K562 (cell line): ENCODE results near the gene KLHL22. TPM values are rescaled to one million over a fixed set of nuclear protein-coding genes. Genes with fewer than 3 reads are reported as not detected.

ENCODE experiments used
- FOXJ2 ChIP-seq: fragments of 200-800 bp; sonication (Bioruptor generic); IDR thresholded peaks from 2 replicates; pipeline ENCODE4 v1.6.1; 2016; ENCODE audit warnings: missing genetic modification characterization, missing compliant biosample characterization
- GATAD2A ChIP-seq: fragments of 450-650 bp; IDR thresholded peaks from 2 replicates; pipeline ENCODE4 v1.6.1; 2017
- MEF2A ChIP-seq: IDR thresholded peaks from 2 replicates; pipeline ENCODE4 v1.6.1; 2011; ENCODE audit warnings: low read depth, mild to moderate bottlenecking, low read length, moderate library complexity; ENCODE audit not compliant: control insufficient read depth
- NBN ChIP-seq: fragments of 450-650 bp; IDR thresholded peaks from 2 replicates; pipeline ENCODE4 v1.6.1; 2016; ENCODE audit warnings: low read depth, mild to moderate bottlenecking
- NR3C1 ChIP-seq: sonication (generic); formaldehyde crosslinking; IDR thresholded peaks from 2 replicates; pipeline ENCODE4 v1.8.1; 2022; ENCODE audit warnings: missing genetic modification reagents
- POLR2AphosphoS2 ChIP-seq: IDR thresholded peaks from 2 replicates; pipeline ENCODE4 v1.6.1; 2012; ENCODE audit warnings: low read length, improper control_type of control experiment
- SLC30A9 ChIP-seq: fragments of 250-450 bp; sonication (Bioruptor Pico); IDR thresholded peaks from 2 replicates; pipeline ENCODE4 v1.8.0; 2022; ENCODE audit warnings: mild to moderate bottlenecking, moderate library complexity
- SP2 ChIP-seq: IDR thresholded peaks from 2 replicates; pipeline ENCODE4 v1.6.1; 2011; ENCODE audit warnings: mild to moderate bottlenecking, low read depth, low read length, moderate library complexity; ENCODE audit not compliant: poor library complexity, severe bottlenecking; ENCODE audit errors: extremely low read depth
- SRSF7 ChIP-seq: fragments of 200-400 bp; formaldehyde crosslinking; optimal IDR thresholded peaks from 2 replicates; pipeline ENCODE3; 2017; ENCODE audit warnings: mild to moderate bottlenecking, low read depth, low read length
- TAF9B ChIP-seq: fragments of 450-650 bp; IDR thresholded peaks from 2 replicates; pipeline ENCODE4 v1.6.1; 2018; ENCODE audit warnings: mild to moderate bottlenecking; ENCODE audit not compliant: partially characterized antibody
- TRIM28 ChIP-seq: fragments of 450-650 bp; IDR thresholded peaks from 2 replicates; pipeline ENCODE4 v1.6.1; 2017
- ZNF146 ChIP-seq: IDR thresholded peaks from one replicate; pipeline ENCODE4 v1.6.1; 2018; ENCODE audit warnings: missing compliant biosample characterization; ENCODE audit not compliant: unreplicated experiment
- ZNF696 ChIP-seq: fragments of 250-450 bp; sonication (Bioruptor Pico); conservative IDR thresholded peaks from 2 replicates; pipeline ENCODE4 v1.4.0; 2020; ENCODE audit warnings: mild to moderate bottlenecking, moderate library complexity
- ZNF77 ChIP-seq: fragments of 250-450 bp; sonication (Bioruptor Pico); IDR thresholded peaks from 2 replicates; pipeline ENCODE4 v1.5.0; 2020
- ZSCAN32 ChIP-seq: fragments of 450-650 bp; formaldehyde crosslinking; IDR thresholded peaks from 2 replicates; pipeline ENCODE4 v1.4.0; 2020; ENCODE audit warnings: mild to moderate bottlenecking, moderate library complexity
- polyA plus RNA-seq, 8 experiments: library from polyadenylated mRNA; depleted of rRNA in 4 of 8; stranded (reverse) in 5 of 8; unstranded in 3 of 8; fragments of >200 nt; fragmentation: Nextera tagmentation in 2 of 8; fragmentation: Illumina TruSeq in 1 of 8; extraction: Ambion mirVana in 2 of 8; extraction: Trizol in 1 of 8; gene quantifications; 2 replicates each; pipeline versions ENCODE4 v1.2.1 to v1.2.3, GENCODE V29; 2011 to 2014; ENCODE audit warnings: inconsistent platforms in 1 of 8, missing spikeins in 1 of 8
- total RNA-seq, 7 experiments: library from RNA; depleted of rRNA in 6 of 7; stranded (reverse); fragments of >200 nt in 6 of 7; fragmentation: Illumina TruSeq in 2 of 7; extraction: Trizol in 2 of 7; gene quantifications; 2 replicates each; pipeline versions ENCODE4 v1.2.1 to v1.2.3, GENCODE V29; 2011 to 2021; ENCODE audit warnings: low replicate concordance in 1 of 7
- TF ChIP-seq, protein P1 (sequence below): fragments of 150-350 bp; conservative IDR thresholded peaks from 2 replicates; pipeline ENCODE4 v1.6.1; 2014; ENCODE audit warnings: low read length
- TF ChIP-seq, protein P2 (sequence below): fragments of 250-450 bp; sonication (Bioruptor Pico); IDR thresholded peaks from 2 replicates; pipeline ENCODE4 v1.9.0; 2021; ENCODE audit warnings: mild to moderate bottlenecking

KLHL22 gene
- total and polyA plus RNA-seq, 9 of the 15 experiments (the other 6 are each of a cell fraction or from before 2014, with no cell fraction given), result 1.3 to 25.6 (median 15.2) TPM

DNA sequence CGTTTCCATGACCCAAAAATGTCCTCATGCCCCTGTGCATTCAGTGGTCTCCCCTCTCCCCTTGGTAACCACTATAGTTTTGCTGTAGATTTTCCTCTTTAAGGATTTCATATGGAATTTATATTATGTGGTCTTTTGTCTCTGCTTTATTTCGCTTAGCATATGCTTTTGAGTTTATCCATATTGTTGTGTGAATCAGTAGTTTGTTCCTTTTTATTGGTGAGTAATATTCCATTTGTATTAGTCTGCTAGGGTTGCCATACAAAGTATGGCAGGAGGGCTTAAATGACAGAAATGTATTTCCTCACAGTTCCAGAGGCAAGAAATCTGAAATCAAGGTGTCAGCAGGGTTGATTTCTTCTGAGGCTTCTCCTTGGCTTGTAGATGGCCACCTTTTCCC lies 98.1 kb downstream of the KLHL22 start (continued):
- no peak for TF ChIP-seq GATAD2A
- no peak for TF ChIP-seq TRIM28
- no peak for TF ChIP-seq POLR2AphosphoS2
- no peak for TF ChIP-seq FOXJ2 (tag)
- no peak for TF ChIP-seq SRSF7
- no peak for TF ChIP-seq NR3C1 (CRISPR knock-in tag)
- TF ChIP-seq, protein P1, sequence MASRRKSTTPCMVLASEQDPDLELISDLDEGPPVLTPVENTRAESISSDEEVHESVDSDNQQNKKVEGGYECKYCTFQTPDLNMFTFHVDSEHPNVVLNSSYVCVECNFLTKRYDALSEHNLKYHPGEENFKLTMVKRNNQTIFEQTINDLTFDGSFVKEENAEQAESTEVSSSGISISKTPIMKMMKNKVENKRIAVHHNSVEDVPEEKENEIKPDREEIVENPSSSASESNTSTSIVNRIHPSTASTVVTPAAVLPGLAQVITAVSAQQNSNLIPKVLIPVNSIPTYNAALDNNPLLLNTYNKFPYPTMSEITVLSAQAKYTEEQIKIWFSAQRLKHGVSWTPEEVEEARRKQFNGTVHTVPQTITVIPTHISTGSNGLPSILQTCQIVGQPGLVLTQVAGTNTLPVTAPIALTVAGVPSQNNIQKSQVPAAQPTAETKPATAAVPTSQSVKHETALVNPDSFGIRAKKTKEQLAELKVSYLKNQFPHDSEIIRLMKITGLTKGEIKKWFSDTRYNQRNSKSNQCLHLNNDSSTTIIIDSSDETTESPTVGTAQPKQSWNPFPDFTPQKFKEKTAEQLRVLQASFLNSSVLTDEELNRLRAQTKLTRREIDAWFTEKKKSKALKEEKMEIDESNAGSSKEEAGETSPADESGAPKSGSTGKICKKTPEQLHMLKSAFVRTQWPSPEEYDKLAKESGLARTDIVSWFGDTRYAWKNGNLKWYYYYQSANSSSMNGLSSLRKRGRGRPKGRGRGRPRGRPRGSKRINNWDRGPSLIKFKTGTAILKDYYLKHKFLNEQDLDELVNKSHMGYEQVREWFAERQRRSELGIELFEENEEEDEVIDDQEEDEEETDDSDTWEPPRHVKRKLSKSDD, result no peak
- TF ChIP-seq, protein P2, sequence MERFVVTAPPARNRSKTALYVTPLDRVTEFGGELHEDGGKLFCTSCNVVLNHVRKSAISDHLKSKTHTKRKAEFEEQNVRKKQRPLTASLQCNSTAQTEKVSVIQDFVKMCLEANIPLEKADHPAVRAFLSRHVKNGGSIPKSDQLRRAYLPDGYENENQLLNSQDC, result 0 out of 2 replicates have a peak, but pooled peaks have one; percentile 16
- 0 out of 2 replicates have a peak, but pooled peaks have one; percentile 42 for TF ChIP-seq SLC30A9
- no peak for TF ChIP-seq ZNF696
- no peak for TF ChIP-seq TAF9B
- TF ChIP-seq SP2, result no peak
- peak; percentile 95 for TF ChIP-seq ZNF146 (CRISPR knock-in tag)
- TF ChIP-seq ZSCAN32 (CRISPR knock-in tag), result no peak
- TF ChIP-seq NBN, result no peak
- no peak for TF ChIP-seq MEF2A
- no peak for TF ChIP-seq ZNF77 (CRISPR knock-in tag)
